HepG2 (cell line): ENCODE measurements around the gene ADSS1. TPM values are rescaled to one million over a fixed set of nuclear protein-coding genes. Genes with fewer than 3 reads are reported as not detected.

Source experiments
- ATAC-seq: fragments of 200-7000 bp; cut with Tn5 transposase; 3 replicates; pipeline ENCODE4 v1.9.1; 2020; ENCODE audit warnings: mild to moderate bottlenecking, moderate library complexity
- BruUV-seq: library from RNA; stranded (reverse); fragments of 400-500 nt; replicated peaks from 2 replicates; lab custom pipeline; 2021; lab: Mats Ljungman, UMichigan
- CTCF ChIA-PET: fragments of 300-600 bp; formaldehyde crosslinking; extraction: SDS; loops from one replicate; lab custom pipeline; 2021; ENCODE audit warnings: low total read pairs, inconsistent platforms, low intra/inter-chr PET ratio; lab: Yijun Ruan, JAX
- POLR2A ChIA-PET: fragments of 350-600 bp; sonication (Branson Sonifier 250); formaldehyde crosslinking; loops from one replicate; lab custom pipeline; 2020; ENCODE audit warnings: antibody characterized with exemption, inconsistent platforms; lab: Yijun Ruan, JAX
- DNase-seq: peaks from one replicate; pipeline ENCODE4 v3.0.0-alpha.2; 2015; ENCODE audit warnings: low spot score
- FAIRE-seq: peaks from 3 replicates; lab custom pipeline; 2011; peaks lifted over from hg19 to GRCh38; lab: Jason Lieb, UNC
- H2AFZ ChIP-seq: one replicate; pipeline ENCODE4 v1.6.1; 2011; ENCODE audit warnings: low read length, inconsistent platforms
- H3K27ac ChIP-seq: fragments of 300-600 bp; 3 replicates; pipeline ENCODE4 v1.8.0; 2011; ENCODE audit warnings: mixed run types, mild to moderate bottlenecking, mixed read lengths, low read length, inconsistent platforms; ENCODE audit not compliant: insufficient read depth; ENCODE audit errors: extremely low read length
- H3K27me3 ChIP-seq, 2 experiments: fragments of 200-600 bp in 1 of 2; 2 replicates in 1 of 2; 3 replicates in 1 of 2; pipeline versions ENCODE4 v1.6.0 to v1.8.0; 2011; ENCODE audit warnings: low read length in 2 of 2, mild to moderate bottlenecking in 2 of 2, moderate library complexity in 2 of 2, inconsistent platforms in 1 of 2; ENCODE audit not compliant: insufficient read depth in 2 of 2, control insufficient read depth in 1 of 2
- H3K36me3 ChIP-seq, 2 experiments: fragments of 200-600 bp in 1 of 2; replicated peaks in 1 of 2; 2 replicates in 1 of 2; 3 replicates in 1 of 2; pipeline versions ENCODE4 v1.5.1 to v1.8.0; 2011; ENCODE audit warnings: low read length in 2 of 2, inconsistent platforms in 1 of 2; ENCODE audit not compliant: insufficient read depth in 2 of 2, control insufficient read depth in 1 of 2
- H3K4me1 ChIP-seq: 2 replicates; pipeline ENCODE4 v1.5.1; 2012; ENCODE audit warnings: low read length, inconsistent platforms; ENCODE audit not compliant: insufficient read depth
- H3K4me2 ChIP-seq: 2 replicates; pipeline ENCODE4 v1.6.0; 2011; ENCODE audit warnings: low read depth, low read length, inconsistent platforms
- H3K4me3 ChIP-seq, 3 experiments: fragments of 200-600 bp in 1 of 3; sonication (generic), shearing (Covaris generic) in 1 of 3; replicated peaks in 1 of 3; 2 replicates each; pipeline ENCODE4 v1.5.1; 2011 to 2016; ENCODE audit warnings: low read length in 3 of 3, inconsistent platforms in 2 of 3, low read depth in 2 of 3, mild to moderate bottlenecking in 2 of 3, control low read depth in 1 of 3, mixed read lengths in 1 of 3; ENCODE audit not compliant: insufficient read depth in 1 of 3
- H3K79me2 ChIP-seq: one replicate; pipeline ENCODE4 v1.6.1; 2011; ENCODE audit warnings: low read length, inconsistent platforms; ENCODE audit not compliant: insufficient read depth
- H3K9ac ChIP-seq: 2 replicates; pipeline ENCODE4 v1.6.0; 2011; ENCODE audit warnings: mild to moderate bottlenecking, low read depth, low read length, inconsistent platforms; ENCODE audit not compliant: insufficient read depth
- H3K9me3 ChIP-seq: 2 replicates; pipeline ENCODE4 v1.5.1; 2012; ENCODE audit warnings: mild to moderate bottlenecking, low read length
- H4K20me1 ChIP-seq: 2 replicates; pipeline ENCODE4 v1.6.0; 2011; ENCODE audit warnings: inconsistent platforms, mild to moderate bottlenecking, low read length, moderate library complexity; ENCODE audit not compliant: insufficient read depth
- DBP ChIP-seq: sonication (generic); formaldehyde crosslinking; IDR thresholded peaks from 2 replicates; pipeline ENCODE4 v1.4.0; 2020; ENCODE audit warnings: missing genetic modification reagents; ENCODE audit errors: not compliant biosample characterization
- FOXA3 ChIP-seq: IDR thresholded peaks from 2 replicates; pipeline ENCODE4 v1.6.1; 2016; ENCODE audit warnings: missing genetic modification reagents, missing compliant biosample characterization
- IRF1 ChIP-seq: sonication (generic); formaldehyde crosslinking; IDR thresholded peaks from 2 replicates; pipeline ENCODE4 v1.4.0; 2020; ENCODE audit warnings: low read depth, mild to moderate bottlenecking, missing genetic modification reagents
- SNAPC4 ChIP-seq: sonication (generic); formaldehyde crosslinking; IDR thresholded peaks from 2 replicates; pipeline ENCODE4 v1.4.0; 2020; ENCODE audit warnings: mild to moderate bottlenecking, missing genetic modification reagents
- TBL1XR1 ChIP-seq: fragments of 150-350 bp; IDR thresholded peaks from 2 replicates; pipeline ENCODE4 v1.6.1; 2014; ENCODE audit warnings: borderline replicate concordance, low read length; ENCODE audit not compliant: partially characterized antibody
- ZFYVE20 ChIP-seq: sonication (generic); formaldehyde crosslinking; IDR thresholded peaks from 2 replicates; pipeline ENCODE4 v1.8.0; 2023; ENCODE audit warnings: low read depth, mild to moderate bottlenecking, moderate library complexity, missing genetic modification reagents, borderline replicate concordance
- ZHX1 ChIP-seq: sonication (generic); formaldehyde crosslinking; IDR thresholded peaks from 2 replicates; pipeline ENCODE4 v1.8.1; 2022; ENCODE audit warnings: low read depth, mild to moderate bottlenecking, missing genetic modification reagents
- ZNF335 ChIP-seq: sonication (generic); formaldehyde crosslinking; IDR thresholded peaks from 2 replicates; pipeline ENCODE4 v1.4.0; 2020; ENCODE audit warnings: missing genetic modification reagents
- ZNF800 ChIP-seq: sonication (generic); formaldehyde crosslinking; IDR thresholded peaks from 2 replicates; pipeline ENCODE4 v1.4.0; 2020; ENCODE audit warnings: missing genetic modification reagents
- WGBS: methylation state at CpG from one replicate; pipeline ENCODE4 v1.1.6; 2017; ENCODE audit warnings: low lambda C conversion rate; 5-methylcytosine and 5-hydroxymethylcytosine counted together
- in situ Hi-C: cut with HindIII; loops from 2 replicates; pipeline ENCODE4 v1.10.0; 2017; ENCODE audit warnings: low pct_unique_long_range_greater_than_20kb; ENCODE audit not compliant: extremely low pct_ligation_motif_present
- intact Hi-C: fragments of 100-400 bp; cut with micrococcal nuclease; formaldehyde crosslinking; loops from one replicate; pipeline ENCODE4 v1.10.0; 2022; ENCODE audit not compliant: unreplicated experiment
- polyA plus RNA-seq, 8 experiments: library from polyadenylated mRNA; depleted of rRNA in 3 of 8; stranded (reverse) in 7 of 8; unstranded in 1 of 8; fragments of >200 nt; fragmentation: Illumina TruSeq in 4 of 8; extraction: Trizol in 4 of 8; gene quantifications; 2 replicates each; pipeline versions ENCODE4 v1.2.1 to v1.2.3, GENCODE V29; 2011 to 2016; ENCODE audit warnings: low read depth in 4 of 8, missing spikeins in 1 of 8, mixed read lengths in 1 of 8; ENCODE audit not compliant: insufficient read depth in 1 of 8
- total RNA-seq, 5 experiments: library from RNA; depleted of rRNA; stranded (reverse); fragments of >200 nt; fragmentation: Illumina TruSeq; extraction: Trizol; gene quantifications; 2 replicates each; pipeline ENCODE4 v1.2.3, GENCODE V29; 2016; ENCODE audit warnings: low read depth in 1 of 5

Gene ADSS1
- total and polyA plus RNA-seq, 2 of the 13 experiments (the other 11 are each of a cell fraction or from before 2014, with no cell fraction given) = 1.0 to 36.7 TPM

GRCh38 chr14:104752735-104753527 is 28.9 kb downstream of the ADSS1 start, which contains the start of gene SIVA1:
SIVA1 (plus strand) TSS chr14:104753147; CDS start chr14:104753202, 55 bp downstream.
- peak; percentile 81 for ATAC-seq
- FAIRE-seq = peak; percentile 76
- no peaks in the 10 kb centered on the region for H3K9me3 ChIP-seq
- peak within 1 kb of the TSS; percentile 91 for H3K9ac ChIP-seq
- intact Hi-C loops (loop anchor here (2.0 kb wide), 1 partner anchor 14 kb away; no protein-coding TSS in a partner anchor), in situ Hi-C loops (no loop called here)
- BruUV-seq = no TSS peak
- peak; percentile 97 for DNase-seq
- peaks cover 69% of the 10 kb centered on the region for H3K4me1 ChIP-seq
- H2AFZ ChIP-seq = no peak within 1 kb of the TSS
- peaks cover 8 to 23% of the 10 kb centered on the region in 2 experiments for H3K36me3 ChIP-seq
- ChIA-PET CTCF (no interaction called here), POLR2A (interaction anchor here (0.5 to 4.8 kb wide), 19 partner anchors 8 to 536 kb away, joined by 3 to 72 read pairs (median 6); partner anchors contain the start of genes ADSS1, CDCA4, CEP170B and ZBTB42)
- H3K79me2 ChIP-seq = peaks cover 38% of the 10 kb centered on the region
- H3K4me3 ChIP-seq = peak within 1 kb of the TSS; percentile 78 to 94 (median 80)
- H4K20me1 ChIP-seq = peaks cover 17% of the 10 kb centered on the region
- H3K4me2 ChIP-seq = peak within 1 kb of the TSS; percentile 94
- peak within 1 kb of the TSS; percentile 88 for H3K27ac ChIP-seq
- WGBS = 2% methylated on average over 48 of the region's 95 CpGs
- H3K27me3 ChIP-seq = no peaks in the 10 kb centered on the region
- no peak for TF ChIP-seq TBL1XR1
- TF ChIP-seq IRF1 (CRISPR knock-in tag) = peak; percentile 49; the same call in 1 of the 2 replicates
- no peak for TF ChIP-seq DBP (CRISPR knock-in tag)
- peak; percentile 18; the same call in 1 of the 2 replicates for TF ChIP-seq ZNF335 (CRISPR knock-in tag)
- peak; percentile 32; the same call in 1 of the 2 replicates for TF ChIP-seq ZNF800 (CRISPR knock-in tag)
- TF ChIP-seq FOXA3 = no peak; the same call in 1 of the 2 replicates
- peak; percentile 87 for TF ChIP-seq ZHX1 (CRISPR knock-in tag)
- peak; percentile 80; the same call in 1 of the 2 replicates for TF ChIP-seq SNAPC4 (CRISPR knock-in tag)
- TF ChIP-seq ZFYVE20 (CRISPR knock-in tag) = peak; percentile 92; the same call in 1 of the 2 replicates
